ENCODE measurements around the gene PRDM2.
A peak's percentile ranks its signal among the peaks of the same experiment; 100 is the strongest.

The PRDM2 gene

DNA sequence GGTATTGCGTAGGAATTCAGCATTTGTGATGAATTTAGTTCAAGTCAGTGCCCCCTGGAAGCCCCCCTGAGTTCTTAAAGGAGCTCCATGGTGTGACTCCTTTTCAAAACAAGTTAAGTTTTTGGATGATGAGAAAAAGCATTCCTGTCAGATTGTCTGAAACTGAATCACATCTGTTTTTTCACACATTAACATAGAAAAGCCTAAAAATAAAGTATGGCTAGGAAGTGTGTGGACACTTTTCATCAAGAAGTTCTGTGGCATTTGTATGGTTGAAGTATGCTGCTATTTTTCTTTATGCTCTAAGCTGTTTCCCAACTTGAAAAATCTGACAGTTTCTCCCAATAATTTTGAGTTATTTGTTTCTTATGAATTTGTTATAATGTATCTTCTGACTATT, 33.7 kb downstream of the PRDM2 start:
- DNase-seq, result no peak

DNA sequence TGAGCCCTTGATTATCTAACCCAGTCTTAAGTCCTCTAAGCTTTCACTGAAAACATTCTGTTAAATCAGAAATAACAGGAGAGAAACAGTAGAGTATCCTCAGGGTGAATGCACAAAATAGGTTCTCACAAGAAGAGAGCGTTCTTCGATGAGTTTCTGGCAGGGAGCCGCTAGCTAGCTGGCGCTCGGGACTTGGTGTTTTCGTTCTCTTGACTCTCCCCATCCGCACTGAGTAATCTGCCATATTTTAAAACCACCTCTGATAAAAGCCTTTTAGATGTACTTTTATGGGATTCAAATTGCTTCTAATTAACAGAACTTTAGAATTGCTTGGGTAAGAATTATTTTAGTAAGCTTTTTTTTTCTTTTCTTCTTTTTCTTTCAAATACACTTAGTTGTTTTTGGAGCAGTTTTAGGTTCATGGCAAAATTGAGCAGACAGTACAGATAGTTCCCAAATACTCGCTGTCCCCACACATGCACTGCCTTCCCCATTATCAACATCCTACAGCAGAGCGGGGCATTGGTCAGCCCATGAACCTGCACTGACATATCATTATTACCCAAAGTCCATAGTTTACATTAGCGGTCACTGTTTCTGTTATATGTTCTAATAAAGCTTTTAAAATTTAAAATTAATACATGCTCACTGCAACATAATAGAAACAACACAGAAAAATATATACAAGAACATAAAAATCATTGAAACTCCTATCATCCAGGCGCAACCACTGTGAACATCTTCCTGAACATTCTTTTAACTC, 35.4 kb downstream of the PRDM2 start:
- DNase-seq, result no peak

DNA sequence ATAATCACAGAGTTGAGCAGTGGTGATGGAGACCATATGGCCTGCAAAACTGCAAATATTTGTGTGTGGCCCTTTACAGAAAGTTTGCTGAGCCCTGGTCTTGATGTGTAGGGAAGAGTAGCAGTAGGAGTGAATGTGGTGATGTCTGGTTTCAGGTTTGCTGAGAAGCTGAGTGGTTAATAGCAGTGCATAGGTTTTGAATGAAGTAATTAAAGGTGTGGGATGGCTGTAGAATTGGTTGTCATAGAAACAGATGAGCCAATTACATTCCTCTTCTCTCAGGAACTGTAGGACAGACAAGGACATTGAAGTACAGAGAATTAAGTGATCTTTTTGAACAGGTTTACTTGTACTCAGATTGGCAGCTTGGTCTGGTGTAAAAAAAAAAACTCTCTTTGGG, 37.4 kb downstream of the PRDM2 start:
- no peak for DNase-seq

DNA sequence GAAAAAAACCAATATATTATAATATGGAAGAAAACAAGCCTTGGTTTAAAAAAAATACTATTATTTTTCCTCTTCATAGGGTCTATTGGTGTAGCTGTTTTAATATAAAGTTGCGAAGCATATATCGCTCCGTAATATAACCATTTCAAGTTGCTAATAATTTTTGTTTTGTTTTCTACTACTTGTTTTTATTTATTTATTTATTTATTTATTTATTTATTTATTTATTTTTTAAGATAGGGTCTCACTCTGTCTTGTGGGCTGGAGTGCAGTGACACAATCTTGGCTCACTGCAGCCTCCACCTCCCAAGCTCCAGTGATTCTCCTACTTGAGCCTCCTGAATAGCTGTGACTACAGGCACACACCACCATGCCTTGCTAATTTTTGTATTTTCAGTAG, 46.4 kb downstream of the PRDM2 start:
- no peak for DNase-seq

DNA sequence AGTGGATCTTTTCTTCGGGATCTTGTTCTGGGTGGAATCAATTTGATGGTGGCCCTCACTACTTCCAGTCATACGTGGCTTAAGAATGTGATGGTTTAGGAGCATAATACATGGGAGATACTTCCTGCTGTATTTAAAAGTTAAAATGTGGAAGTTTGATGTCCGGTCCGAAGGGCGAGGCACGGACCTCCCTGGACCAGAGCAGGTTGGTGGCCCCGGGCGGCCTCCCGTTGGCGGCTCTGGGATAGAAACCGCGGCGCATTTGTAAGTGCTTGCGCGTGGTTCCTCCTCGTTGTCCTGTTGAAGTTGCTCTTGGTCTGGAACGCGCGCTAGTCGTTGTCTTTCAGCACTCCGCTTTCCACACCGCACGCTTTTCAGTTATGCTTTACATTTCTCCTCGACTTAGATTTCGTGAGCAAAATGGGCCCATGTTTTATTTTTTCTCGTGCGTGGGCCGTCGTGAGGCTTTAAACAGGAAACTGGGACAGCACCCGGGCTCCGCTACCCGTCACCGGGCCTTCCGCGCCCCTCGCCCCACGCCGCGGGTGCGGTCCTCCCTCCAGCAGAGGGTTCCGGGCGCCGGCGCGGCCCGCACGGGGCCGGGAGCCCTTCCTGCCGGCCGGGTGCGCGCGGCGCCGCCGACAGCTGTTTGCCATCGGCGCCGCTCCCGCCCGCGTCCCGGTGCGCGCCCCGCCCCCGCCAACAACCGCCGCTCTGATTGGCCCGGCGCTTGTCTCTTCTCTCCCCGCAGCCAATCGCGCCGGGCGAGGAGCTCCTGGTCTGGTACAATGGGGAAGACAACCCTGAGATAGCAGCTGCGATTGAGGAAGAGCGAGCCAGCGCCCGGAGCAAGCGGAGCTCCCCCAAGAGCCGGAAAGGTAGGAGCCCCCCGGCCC, 48.9 kb downstream of the PRDM2 start:
- peak; percentile 77 for DNase-seq

DNA sequence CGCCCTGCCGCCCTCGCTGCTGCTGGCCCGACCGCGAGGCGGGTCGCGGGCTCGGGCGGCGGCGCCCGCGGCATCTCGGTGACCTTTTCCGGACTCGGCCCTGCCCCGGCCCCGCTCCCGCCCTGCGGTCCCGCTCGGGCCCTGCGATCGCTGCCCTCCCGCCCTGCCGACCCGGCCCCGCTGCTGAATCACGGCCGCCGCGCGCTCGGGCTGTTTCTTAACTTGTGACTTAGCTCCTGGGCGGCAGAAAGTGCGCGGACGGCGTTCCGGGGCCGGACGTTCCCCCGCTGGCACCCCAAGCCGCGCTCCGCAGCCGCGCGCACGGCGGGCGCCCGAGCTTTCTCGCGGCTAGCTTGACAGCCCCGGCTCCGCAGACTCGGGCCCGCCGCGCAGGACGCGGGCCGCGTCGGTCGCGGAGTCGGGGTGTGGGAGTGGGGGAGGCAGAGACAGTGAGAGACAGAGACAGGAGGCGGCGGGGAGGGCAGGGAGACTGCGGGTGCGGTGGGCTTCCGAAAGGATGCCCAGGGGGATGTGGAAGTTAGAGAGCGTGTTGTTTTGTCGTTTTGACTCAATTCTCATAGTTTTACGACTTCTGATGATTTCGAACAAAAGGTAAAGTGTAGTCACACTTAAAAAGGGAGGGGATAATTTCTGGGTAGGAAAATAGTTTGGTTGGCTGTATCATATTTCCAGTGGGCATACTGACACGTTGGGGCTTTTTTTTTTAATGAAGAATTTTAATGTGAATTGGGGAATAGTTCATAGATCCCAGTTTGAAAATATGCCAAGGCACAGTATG, 49.8 kb downstream of the PRDM2 start:
- DNase-seq, result no peak

DNA sequence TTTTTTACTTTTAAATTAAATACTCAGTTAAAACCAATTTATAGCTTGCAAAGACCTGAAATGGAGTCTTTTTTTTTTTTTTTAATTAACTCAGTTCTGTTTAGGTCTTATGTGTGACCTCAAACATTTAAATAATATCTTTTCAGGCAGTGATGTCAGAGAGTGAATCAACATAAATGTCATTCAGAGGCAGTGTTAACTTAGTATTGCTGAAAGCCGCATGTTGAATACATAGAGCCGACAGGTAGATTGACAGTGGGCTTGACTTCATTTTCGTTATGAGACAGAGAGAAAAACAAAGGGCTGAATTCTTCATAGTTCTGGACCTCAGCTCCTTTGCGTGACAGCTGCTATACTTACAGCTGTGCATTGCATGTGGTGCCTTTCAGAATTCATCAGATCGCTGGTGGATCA, 51.5 kb downstream of the PRDM2 start:
- no peak for DNase-seq

DNA sequence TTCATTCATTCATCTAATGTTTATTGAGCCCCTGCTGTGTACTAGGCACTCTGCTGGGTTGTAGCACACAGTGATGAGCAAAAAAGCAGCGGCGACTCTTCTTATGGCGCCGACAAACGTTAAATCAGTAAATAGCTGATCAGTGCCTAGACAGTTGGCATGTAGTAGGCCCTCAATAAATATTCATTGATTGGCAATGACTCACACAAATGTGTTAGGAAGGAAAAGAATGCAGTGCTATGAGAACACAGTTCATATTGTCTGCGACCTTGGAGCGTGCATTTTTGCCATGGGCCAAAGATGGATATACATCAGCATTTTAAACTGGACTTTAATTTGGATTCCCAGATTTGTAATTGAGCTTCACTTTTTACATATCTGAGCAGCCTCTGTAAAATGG, 52.0 kb downstream of the PRDM2 start:
- DNase-seq, result no peak

DNA sequence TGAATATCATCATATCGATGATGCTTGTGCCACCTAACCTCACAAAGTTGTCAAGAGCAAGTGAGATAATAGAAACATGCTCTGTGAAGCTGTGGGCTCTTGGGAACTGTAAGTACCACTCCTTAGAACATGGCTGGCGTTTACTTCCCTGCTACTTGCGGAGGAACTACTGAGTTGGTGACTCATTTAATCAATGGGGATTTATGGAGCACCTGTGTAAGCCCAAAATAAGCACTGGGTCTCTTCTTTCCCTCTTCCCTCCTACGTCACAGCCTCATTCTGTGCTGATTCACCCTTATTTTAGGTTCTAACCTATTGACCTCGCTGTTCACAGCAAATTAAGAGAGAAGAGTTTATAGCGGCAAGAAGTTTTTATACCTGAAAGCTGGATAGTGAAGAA, 52.9 kb downstream of the PRDM2 start:
- no peak for DNase-seq

DNA sequence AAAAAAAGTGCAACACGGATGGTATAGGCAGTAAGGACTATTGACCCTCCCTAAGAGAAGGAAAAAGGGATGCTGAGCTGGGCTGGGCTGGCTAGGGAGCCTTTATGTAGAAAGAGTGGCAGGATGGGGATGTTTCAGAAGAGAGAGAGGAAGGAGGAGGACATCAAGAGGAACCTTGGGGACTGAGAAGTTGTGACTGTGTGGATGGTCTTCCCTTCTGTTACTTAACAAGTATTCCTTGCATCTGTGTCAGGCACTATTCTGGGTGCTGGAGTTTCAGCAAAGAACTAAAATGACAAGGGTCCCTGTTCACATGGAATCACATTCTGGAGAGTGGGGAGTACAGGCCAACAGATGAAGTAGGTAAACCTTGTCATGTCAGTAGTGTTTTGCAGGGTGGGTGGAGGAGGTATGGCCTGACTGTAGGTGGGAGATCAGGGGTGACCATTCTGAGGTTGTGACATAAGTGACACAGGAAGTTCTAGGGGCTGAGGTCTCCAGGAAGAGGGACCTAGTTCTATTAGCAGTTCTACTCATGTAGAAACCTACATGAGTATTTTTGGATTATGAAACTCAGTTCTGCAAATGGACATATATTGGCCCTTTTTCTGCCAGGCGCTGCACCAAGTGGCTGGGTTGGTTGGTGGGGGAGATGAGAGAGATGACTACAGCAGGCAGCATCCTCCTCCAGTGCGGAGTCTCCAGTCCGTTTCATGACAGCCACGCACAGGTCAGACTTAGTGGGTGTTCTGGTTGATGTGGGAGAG, 53.8 kb downstream of the PRDM2 start:
- DNase-seq, result no peak

DNA sequence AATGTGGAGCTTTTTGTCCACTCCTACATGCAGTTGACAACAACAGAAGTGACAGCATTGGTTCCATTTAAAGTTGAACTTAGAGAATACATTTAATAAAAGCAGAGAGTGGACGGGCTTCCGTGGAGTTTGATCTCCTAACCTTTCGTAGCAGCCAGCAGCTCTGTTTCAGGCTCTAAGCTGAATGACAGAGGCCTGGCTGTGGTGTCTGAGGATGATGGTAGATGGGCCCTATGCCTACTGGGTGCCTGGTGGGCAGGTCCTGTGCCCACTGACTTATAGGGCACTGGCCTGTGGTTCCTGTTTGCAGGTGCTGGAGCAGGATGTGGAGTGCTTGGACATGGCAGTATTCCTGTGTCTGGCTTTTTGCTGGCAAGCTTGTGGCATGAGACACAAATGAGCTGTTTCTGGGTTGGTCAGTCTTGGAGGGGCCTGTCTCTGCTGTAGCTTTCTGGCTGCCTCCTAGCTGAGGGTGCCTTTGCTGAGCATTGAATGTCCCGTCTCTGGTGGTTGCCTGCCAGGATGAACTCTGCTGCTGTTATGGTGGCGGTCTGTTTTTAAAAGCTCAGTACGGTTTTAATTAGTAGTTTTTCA, 54.6 kb downstream of the PRDM2 start:
- DNase-seq, result no peak

DNA sequence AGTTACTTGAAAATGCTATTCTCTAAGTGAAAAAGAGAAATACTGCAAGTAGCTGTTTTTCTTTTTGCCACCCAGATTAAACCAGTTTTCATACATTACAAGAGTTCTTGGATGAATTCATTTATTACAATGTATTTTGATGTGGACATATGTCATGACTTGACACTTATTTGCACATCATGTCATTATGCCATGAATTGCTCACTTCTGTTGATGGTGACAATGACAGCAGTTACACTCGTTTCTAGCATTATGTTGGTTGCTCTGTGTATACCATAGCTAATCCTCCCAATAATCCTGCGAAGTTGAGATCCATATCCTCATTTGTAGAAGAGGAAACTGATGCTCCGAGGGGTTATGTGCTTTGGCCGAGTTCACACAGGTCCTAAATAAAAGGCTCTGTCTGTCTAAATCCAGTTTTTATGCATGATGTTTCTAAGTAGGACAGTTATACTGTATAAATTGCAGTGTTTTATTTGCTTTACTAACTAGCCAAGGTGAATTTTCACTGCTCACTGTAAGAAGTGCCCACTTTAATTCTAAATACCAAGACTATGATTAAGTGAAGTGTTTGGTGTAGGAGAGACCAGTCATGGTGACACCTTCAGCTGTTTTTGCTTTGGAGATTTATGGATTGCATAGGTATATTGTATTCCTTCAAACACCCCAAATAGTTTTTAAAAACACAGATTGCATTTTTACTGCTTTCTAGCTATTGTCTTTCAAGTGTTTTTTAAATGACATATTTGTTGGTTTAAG, 56.7 kb downstream of the PRDM2 start:
- no peak for DNase-seq

DNA sequence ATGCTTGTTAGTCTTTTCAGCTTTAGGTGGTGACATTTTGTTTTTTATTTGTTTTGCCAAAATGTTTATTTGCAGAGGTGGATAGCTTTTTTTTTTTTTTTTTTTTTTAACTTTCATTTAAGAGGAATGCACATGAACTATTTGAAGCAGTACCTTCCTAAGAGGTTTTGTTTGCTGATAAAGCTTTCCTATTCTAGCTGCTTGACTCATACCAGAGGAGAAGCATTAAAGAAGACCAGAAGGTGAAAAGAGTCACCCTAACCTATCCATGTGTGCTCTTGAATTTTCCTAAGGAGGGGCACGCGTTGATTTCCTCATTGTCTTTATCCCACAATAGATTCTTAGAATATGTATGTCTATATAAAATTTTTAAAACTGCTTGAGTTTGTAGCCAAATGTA, 57.7 kb downstream of the PRDM2 start:
- DNase-seq, result no peak

DNA sequence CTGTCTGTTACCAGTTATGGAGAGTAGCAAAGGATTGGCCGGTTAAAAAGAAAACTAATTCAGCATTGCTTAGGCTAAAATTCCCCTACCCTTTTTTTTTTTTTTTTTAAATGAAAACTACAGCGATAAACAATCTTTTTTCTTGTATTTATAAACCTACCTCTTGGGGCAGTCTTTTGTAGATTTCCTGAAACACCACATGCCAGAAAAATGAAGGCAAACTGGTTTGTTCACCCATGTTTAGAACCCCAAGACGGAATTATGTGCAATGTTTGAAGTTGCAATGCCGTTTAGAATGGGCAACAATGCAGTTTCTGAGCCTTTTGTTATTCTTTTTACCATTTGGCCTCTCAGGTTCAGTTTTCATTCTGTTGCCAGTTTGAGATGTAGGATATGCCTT, 59.1 kb downstream of the PRDM2 start:
- no peak for DNase-seq

DNA sequence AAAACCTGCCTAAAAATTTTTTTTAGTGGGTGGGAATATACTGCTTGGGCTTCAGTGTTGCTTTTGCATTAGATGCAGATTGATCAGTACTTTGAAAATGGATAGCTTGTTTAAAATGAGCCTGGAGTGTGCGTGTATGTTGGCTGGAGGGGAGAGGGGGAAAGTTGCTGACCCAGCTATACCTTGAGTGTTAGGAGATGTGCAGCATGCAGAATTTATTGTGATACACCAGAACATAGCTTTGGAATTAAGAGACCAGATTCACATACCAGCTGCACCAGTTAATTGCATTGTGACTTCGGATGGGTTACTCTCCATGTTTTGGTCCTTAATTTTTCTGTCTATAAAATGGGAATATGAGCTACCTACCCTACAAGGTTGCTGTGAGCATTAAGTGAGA, 60.4 kb downstream of the PRDM2 start:
- no peak for DNase-seq

DNA sequence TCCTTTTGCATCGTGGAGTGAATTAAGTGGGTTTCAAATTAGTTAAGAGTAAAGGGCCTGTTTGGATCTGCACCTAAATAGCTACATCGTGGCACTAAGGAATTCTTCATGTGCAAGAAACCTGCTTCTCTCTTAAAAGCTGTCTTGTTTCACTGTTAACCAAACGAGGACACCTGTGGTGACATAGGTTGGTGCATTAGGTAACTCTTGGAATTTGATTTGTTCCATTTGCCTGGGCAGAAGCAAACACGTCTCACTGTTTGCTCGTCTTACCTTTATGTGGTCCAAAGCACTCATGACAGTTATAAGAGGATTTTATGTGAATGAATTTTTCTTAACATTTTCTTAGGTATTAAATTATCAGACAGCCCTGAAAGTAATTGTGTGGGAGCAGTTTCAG, 60.9 kb downstream of the PRDM2 start:
- DNase-seq, result no peak

DNA sequence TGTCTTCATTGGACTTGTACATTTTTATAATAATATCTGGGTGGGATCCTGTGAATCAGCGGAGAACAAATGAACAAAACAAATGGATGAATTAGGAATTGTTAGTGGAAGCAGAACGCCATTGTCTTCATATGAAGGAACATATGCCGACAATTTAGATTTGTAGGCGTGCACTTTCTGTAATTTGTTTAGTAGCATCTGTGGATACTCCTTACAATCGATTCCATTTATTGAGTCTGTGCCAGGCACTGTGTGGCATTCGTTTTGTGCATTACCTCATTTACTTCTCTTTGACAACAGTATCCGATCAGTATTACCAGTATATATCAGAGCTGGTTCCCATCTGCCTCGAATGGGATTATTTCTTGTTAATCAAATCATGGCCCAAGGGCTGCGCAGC, 61.9 kb downstream of the PRDM2 start:
- no peak for DNase-seq

DNA sequence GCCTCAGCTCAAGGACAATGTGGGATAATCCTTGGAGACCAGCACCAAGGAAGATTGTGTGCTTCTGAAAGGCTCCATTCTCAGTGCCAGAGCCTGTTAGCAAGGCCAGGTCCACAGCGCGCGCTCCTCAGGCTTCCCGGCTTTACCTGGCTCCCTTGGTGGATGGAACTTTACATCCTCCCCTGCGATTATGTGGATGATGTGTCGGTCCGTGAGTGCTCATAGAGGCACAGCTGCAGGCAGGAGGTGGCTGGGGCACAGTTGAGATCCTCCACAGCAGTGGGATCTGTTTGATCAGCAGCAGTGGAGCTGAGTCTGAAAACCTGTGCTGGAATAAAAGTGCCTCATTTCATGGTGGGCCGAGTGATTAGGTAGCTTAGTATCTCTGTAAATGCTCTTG, 62.7 kb downstream of the PRDM2 start:
- DNase-seq, result no peak

DNA sequence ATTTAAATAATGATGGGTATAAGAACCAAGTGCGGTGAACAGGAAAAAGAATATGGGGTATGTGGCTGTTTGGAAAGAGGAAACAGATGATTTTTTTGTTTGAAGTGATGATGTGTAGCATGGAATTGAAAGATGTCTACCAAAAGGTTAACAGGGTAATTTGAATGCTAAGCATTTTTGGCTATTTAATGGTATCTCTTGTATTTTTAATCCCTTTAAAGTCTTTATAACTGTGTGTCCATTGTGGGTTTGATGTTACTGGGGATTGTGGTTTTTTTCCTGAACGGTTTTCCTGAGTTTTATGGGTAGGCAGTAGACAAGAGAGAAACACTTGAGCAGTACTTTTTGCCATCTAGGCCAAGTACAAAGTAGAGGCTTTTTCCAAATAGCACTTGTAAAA, 63.2 kb downstream of the PRDM2 start:
- DNase-seq, result no peak

DNA sequence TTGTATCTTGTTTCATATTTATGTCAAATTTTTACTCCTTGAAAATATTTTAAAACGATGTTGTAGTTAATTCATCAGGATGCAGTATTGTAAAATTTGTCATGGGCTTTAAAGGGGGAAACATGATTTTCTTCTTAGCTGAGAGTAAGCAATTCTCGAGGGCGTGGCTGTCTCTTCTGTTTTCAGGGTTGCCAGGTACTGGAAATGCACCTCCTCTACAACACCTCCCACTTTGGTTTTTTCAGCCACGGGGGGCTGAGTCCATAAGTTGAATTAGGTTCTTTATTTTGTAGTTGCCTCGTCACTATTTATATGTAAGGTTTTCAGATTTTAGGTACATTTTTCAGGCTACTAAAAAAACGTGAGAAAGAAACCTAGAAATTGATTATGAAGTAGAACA, 64.0 kb downstream of the PRDM2 start:
- no peak for DNase-seq

DNA sequence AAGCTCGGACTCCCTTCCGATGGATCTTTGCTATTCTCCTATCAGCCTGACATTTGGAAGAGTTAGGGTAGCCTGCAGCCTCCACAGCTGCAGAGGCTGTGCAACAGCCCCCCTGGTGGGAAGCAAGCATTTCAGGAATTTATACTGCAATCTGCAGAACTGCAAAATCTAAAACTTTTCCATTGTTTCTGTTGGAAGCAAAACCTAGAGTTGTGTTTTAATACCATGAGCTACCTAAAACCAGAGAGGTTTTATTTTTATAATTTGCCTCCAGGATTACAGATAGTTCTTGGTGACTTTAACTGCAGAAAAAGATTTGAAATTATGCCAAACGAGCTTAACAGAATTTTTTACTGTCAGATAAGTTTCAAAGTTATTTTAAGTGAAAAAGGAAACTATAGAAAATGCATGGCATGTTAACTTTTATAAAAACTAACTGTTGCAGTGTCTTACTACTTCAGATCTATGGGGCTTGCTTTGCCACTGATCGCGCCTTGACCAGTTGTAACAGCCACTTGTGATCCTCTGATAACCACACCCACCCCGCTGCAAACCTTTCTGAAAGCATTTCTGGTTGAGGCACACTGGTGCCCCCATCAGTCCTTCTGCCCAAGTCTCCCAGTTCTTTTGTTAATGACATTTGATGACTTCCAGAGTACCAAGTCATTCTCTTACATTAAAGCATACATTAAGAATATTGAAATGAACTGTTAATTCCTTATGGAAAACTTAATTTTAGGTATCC, 64.8 kb downstream of the PRDM2 start:
- DNase-seq, result no peak
